IgD-negative memory B cell (primary cell): ENCODE results near the gene CELF3. TPM values are rescaled to one million over a fixed set of nuclear protein-coding genes. Genes with fewer than 3 reads are reported as not detected.

Experiments used
- polyA plus RNA-seq: library from polyadenylated mRNA; unstranded; fragments of 300-500 nt; fragmentation: Illumina TruSeq; gene quantifications from one replicate; pipeline ENCODE4 v1.2.3, GENCODE V29; 2021

Gene CELF3
- polyA plus RNA-seq, 1 donor from 2014 or later = not detected

Other genes with a start within 250 kb of the CELF3 start
- not detected for gene CGN, start 205.4 kb downstream of the CELF3 start, polyA plus RNA-seq
- 1.6 TPM for gene TUFT1, start 176.5 kb downstream of the CELF3 start, polyA plus RNA-seq
- 12.9 TPM for gene SNX27, start 104.8 kb downstream of the CELF3 start, polyA plus RNA-seq
- not detected for gene RIIAD1, start 4.7 kb upstream of the CELF3 start, polyA plus RNA-seq
- 117 TPM for gene MRPL9, start 46.7 kb upstream of the CELF3 start, polyA plus RNA-seq
- 9.0 TPM for gene TDRKH, start 73.7 kb upstream of the CELF3 start, polyA plus RNA-seq
- not detected for gene LINGO4, start 88.6 kb upstream of the CELF3 start, polyA plus RNA-seq
- 0.26 TPM for gene RORC, start 115.0 kb upstream of the CELF3 start, polyA plus RNA-seq
- 0.20 TPM for gene C2CD4D, start 123.0 kb upstream of the CELF3 start, polyA plus RNA-seq
- gene THEM5, start 136.9 kb upstream of the CELF3 start, polyA plus RNA-seq = not detected
- 23.6 TPM for gene THEM4, start 192.7 kb upstream of the CELF3 start, polyA plus RNA-seq